ES-I3 (cell line): ENCODE measurements around the gene PNMA8A.
"Not testable (repeated sequence)": the region's sequence is repeated elsewhere in the genome, so short reads cannot be mapped to it uniquely, and the experiment has no call there.

Experiments used
- H3K36me3 ChIP-seq: 2 replicates; pipeline ENCODE4 v1.6.1; 2013; ENCODE audit warnings: mild to moderate bottlenecking, low read length, control low read depth, moderate library complexity; ENCODE audit not compliant: insufficient read depth
- H3K4me1 ChIP-seq: 2 replicates; pipeline ENCODE4 v1.6.1; 2013; ENCODE audit warnings: mild to moderate bottlenecking, control low read depth, low read length; ENCODE audit not compliant: insufficient read depth
- H3K9ac ChIP-seq: 2 replicates; pipeline ENCODE4 v1.6.1; 2013; ENCODE audit warnings: low read depth, mild to moderate bottlenecking, low read length, moderate library complexity
- H3K9me3 ChIP-seq: 2 replicates; pipeline ENCODE4 v1.6.1; 2013; ENCODE audit warnings: mild to moderate bottlenecking, low read length, moderate library complexity; ENCODE audit not compliant: control insufficient read depth, insufficient read depth

Gene PNMA8A, protein sequence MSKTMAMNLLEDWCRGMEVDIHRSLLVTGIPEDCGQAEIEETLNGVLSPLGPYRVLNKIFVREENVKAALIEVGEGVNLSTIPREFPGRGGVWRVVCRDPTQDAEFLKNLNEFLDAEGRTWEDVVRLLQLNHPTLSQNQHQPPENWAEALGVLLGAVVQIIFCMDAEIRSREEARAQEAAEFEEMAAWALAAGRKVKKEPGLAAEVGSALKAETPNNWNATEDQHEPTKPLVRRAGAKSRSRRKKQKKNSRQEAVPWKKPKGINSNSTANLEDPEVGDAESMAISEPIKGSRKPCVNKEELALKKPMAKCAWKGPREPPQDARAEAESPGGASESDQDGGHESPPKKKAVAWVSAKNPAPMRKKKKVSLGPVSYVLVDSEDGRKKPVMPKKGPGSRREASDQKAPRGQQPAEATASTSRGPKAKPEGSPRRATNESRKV

DNA sequence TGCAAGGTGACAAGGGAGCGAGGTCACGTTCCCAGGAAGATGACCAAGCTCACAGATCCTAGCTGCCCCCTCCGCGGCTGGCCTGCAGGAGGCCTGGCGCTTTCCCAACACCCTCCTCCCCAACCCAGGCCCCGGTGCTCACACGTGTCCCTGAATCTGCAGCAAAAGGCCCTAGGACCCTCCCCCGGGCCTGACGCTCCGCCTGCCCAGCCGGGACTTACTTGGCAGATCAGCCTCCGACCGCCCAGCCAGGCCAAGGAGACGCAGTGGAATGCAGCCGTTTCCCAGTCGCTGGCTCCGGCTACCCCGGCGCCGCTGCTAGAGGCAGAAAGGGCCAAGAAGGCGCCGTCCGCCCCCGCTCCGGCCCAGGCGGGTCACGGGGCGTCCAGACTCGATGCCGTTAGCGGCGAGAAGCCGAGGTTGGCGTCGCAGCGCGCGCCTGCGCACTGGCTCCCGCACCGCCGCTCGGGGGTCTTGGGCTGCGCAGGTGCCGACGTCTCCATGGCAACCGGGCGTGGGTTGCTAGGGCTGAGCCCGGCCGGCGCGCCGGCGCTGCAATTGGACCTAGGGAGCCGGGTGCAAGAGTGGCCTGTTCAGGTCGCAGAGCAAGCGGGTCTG, at the start of gene PNMA8A:
TSS of gene PNMA8A (minus strand) at position 448 of the 618 bp plus-strand sequence. CDS start 528 bp downstream, outside the sequence.
- Histone ChIP-seq H3K9ac (peak within 1 kb of the TSS; percentile 81), H3K36me3 (peaks cover 7% of the 10 kb centered on the region; the same call in 1 of the 2 replicates), H3K4me1 (no peaks in the 10 kb centered on the region), H3K9me3 (no peaks in the 10 kb centered on the region)

DNA sequence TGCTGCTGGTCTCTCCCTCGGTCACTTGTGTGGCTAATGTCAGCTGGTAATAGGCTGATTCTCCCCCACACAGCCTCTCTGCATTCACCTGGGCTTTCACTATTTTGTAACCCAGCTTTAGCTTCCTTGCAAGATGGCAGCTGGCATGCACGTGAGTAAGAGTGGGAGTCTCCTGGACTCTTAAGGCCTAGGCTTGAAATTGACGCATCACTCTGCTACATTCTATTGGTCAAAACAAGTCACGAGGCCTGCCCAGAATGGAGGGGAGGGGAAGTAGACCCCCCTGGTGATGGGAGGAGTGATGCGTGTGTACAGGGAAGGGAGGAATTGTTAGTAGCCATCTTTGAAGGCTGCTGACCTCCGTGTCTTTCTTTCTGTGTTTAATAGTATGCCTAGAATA, 49.3 kb upstream of the PNMA8A start:
- H3K9me3 ChIP-seq, result no peaks in the 10 kb centered on the region
- no peak overlapping the region for H3K9ac ChIP-seq
- H3K36me3 ChIP-seq, result no peaks in the 10 kb centered on the region
- H3K4me1 ChIP-seq, result peaks cover 3% of the 10 kb centered on the region

DNA sequence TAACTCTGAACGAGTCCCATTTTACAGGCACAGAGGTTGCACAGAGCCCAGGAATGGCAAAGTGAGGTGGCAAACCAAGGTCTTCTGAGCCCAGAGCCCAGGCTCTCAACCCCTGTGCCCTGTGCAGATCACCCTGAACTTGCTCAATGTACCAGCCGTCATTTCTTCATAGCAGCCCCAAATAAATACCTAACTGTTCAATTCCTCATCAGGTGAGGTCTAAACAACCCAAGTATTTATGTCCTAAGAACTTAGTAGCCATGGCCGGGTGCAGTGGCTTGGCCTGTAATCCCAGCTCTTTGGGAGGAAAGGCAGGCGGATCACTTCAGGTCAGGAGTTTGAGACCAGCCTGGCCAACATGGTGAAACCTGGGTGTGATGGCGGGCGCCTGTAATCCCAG, 46.1 kb upstream of the PNMA8A start:
- no peak overlapping the region for H3K9ac ChIP-seq
- peaks cover 3% of the 10 kb centered on the region for H3K4me1 ChIP-seq
- H3K9me3 ChIP-seq, result no peaks in the 10 kb centered on the region
- H3K36me3 ChIP-seq, result no peaks in the 10 kb centered on the region

DNA sequence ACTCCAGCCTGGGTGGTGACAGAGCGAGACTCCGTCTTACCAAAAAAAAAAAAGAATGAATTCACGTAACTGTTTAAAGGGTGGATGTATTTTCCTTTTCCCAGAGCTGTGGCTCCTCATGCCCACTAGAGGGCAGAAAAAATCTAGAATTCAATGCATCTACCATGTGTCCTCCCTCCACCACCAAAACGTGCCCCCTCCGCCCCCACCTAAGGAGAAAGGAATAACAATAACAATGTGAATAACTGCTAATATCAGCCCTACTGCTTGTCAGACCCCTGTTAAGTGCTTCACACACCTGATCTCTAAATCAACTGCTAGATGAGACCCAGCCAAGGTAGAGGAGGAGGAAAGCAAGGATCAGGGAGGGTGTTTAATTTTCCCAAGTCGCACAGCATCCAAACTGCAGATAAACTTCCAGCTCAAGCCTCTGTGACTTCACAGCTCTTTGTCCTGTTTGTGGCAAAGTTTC, 44.6 kb upstream of the PNMA8A start:
- Histone ChIP-seq H3K4me1 (peaks cover 3% of the 10 kb centered on the region), H3K36me3 (no peaks in the 10 kb centered on the region), H3K9ac (no peak overlapping the region), H3K9me3 (peaks cover 4% of the 10 kb centered on the region)

DNA sequence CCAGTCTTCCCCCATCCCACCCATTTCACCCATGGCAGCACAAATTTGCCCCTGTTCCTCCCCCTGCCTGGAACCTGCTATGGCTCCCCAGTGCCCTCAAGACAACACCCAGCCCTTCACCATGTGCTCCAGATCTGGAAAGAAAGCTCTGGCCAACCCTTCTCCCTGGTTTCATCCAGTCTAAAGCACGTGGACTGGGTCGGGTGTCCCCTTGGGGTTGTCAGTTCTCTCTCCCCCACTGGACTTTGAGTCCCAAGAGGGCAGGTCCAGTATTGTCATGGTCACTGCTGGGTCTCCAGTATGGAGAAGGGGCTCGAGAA, 43.9 kb upstream of the PNMA8A start:
- Histone ChIP-seq H3K9ac (no peak overlapping the region), H3K36me3 (no peaks in the 10 kb centered on the region), H3K9me3 (peaks cover 4% of the 10 kb centered on the region), H3K4me1 (no peaks in the 10 kb centered on the region; the same call in 1 of the 2 replicates)

DNA sequence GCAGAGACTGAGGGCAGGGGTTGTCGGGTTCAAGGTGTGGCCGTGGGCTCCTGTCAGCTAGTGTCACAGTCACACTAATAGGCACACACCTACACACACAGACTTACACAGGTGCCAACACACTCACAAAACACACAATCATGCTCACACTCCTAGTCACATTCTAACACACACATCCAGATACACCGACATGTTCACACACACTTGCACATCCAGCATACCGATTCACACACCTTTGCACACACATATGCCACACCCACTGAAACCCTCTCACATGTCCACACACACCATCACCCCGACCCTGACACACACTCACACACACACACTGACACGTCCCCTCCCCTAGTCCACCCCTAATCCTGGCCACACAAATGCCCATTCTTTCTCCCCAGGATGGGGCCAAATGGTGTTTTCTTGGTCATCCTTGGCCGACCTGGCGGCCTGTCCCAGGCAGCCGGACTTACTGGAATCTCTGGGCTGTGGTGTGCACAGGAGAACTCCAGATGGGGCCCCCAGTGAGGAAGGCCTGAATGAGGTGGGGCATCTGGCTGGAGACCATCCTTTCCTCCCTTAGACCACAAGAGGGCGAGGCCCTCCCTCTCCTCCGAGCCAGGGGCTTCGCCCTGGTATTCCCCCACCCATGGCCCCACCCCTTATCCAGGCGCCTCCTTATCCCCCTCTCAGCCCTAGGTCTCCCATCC, 43.4 kb upstream of the PNMA8A start:
- Histone ChIP-seq H3K4me1 (no peaks in the 10 kb centered on the region), H3K9ac (no peak overlapping the region), H3K9me3 (peaks cover 4% of the 10 kb centered on the region), H3K36me3 (no peaks in the 10 kb centered on the region)

DNA sequence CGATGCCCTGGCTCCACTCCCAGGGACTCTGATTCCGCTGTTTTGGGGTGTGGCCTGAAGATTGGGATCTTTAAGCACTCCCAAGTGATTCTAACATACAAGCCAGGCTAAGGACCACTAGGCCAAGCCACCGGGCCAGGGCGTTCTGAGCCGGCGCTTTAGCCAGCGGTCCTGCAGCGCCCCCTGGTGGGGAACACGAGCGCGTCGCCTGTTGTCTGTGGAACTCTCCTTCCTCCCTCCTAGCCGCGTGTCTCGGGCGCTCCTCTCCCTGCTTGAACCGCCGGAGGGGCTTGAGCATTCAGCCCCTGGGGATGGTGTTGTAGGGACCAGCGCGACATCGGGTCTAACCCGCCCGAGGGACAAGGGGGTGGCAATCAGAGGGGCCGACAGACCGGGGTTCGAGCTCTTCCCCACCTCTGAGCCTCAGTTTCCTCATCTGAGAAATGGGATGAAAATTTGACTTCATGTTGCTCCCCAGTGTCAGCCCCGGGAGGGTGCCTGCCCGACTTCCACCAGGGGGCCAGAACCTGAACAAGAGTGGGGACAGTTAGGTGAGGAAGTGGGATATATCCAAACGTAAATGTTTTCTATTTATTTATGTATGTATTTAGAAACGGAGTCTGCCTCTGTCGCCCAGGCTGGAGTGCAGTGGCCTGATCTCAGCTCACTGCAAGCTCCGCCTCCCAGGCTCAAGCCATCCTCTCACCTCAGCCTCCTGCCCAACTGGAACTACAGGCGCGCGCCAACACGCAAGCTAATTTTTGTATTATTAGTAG, 42.3 kb upstream of the PNMA8A start:
- H3K9me3 ChIP-seq, result peaks cover 4% of the 10 kb centered on the region
- H3K4me1 ChIP-seq, result no peaks in the 10 kb centered on the region
- no peaks in the 10 kb centered on the region for H3K36me3 ChIP-seq
- no peak overlapping the region for H3K9ac ChIP-seq

DNA sequence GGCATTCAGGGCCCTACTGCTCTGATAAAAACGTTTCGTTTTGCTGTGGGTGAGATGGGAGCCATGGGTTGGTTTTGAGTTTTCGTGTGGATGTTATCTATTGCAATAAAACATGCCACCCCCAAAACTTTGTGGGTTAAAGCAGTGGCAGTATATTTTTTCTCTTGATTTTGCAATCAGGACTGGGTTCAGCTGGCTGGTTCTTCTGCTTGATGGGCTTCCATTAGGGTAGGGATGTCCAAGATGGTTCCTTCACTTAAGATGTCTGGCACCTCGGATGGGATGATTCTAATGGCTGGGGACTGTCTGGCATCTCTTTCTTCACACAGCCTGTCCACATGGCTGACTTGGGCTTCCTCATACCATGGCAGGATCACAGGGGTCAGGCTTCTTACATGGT, 39.9 kb upstream of the PNMA8A start:
- Histone ChIP-seq H3K9ac (no peak overlapping the region), H3K9me3 (peaks cover 4% of the 10 kb centered on the region), H3K4me1 (no peaks in the 10 kb centered on the region), H3K36me3 (no peaks in the 10 kb centered on the region)

DNA sequence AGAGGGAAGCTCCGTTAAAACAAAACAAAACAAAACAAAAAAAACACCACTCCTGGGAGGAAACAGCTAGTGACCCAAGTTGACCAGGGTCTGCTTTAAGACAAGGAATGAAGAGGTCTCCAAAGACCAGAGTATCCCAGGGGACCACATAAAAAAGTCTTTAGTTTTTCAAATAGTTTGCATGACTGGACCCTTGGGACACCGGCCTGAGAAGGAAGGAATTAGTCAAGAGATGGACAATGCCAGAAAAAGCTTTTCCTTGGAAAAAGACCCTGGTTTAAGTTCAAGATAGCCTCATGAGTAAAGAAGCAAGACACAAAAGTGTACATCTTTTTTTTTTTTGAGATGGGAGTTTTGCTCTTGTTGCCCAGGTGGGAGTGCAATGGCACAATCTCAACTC, 36.8 kb upstream of the PNMA8A start:
- no peaks in the 10 kb centered on the region for H3K36me3 ChIP-seq
- no peak overlapping the region for H3K9ac ChIP-seq

DNA sequence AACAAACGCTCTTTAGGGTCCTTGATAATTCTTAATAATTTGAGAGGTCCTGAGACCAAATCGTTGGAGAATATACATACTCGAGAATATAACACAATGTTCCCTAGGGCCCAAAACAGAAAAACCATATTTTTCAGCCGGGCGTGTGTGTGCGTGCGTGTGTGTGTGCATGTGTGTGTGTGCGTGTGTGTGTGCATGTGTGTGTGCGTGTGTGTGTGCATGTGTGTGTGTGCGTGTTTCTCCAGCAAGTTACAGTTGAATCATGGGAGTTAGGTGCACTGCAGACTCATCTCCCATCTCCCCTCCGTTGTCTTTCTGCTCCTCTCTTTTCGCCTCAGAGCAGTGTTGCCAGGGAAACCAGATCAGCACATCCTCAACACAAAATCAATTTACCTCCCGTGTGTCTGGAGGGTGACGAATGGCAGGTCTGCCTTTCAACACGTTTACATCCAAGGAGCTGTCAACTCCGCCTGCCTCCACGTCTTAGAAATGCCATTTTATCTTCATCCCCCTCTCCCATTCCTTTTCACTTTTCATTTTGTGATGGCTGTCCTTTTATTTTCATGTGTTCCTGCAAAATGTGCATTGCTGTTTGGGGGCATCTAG, 32.6 kb upstream of the PNMA8A start:
- H3K9me3 ChIP-seq, result no peaks in the 10 kb centered on the region
- no peaks in the 10 kb centered on the region for H3K36me3 ChIP-seq
- no peak overlapping the region for H3K9ac ChIP-seq
- H3K4me1 ChIP-seq, result no peaks in the 10 kb centered on the region

More for the DNA sequence above, 36.8 kb upstream of the PNMA8A start:
- peaks cover 4% of the 10 kb centered on the region for H3K9me3 ChIP-seq
- no peaks in the 10 kb centered on the region for H3K4me1 ChIP-seq

DNA sequence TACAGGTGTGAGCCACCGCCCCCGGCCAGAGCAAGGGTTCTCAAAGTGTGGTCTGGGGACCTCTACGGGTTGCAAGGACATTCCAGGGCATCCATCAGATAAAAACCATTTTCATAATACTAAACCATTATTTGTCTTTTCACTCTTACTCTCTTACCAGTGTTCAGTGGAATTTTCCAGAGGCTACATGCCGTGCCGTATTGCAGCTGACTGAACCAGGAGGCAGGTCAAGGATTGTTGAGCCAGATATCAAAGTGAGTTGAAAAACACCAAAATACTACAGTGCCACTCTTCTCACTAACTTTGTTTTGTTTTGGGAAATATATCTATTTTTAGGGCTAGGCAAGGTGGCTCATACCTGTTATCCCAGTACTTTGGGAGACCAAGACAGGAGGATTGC, 31.5 kb upstream of the PNMA8A start:
- no peak overlapping the region for H3K9ac ChIP-seq
- H3K4me1 ChIP-seq, result no peaks in the 10 kb centered on the region
- no peaks in the 10 kb centered on the region for H3K9me3 ChIP-seq
- no peaks in the 10 kb centered on the region for H3K36me3 ChIP-seq

DNA sequence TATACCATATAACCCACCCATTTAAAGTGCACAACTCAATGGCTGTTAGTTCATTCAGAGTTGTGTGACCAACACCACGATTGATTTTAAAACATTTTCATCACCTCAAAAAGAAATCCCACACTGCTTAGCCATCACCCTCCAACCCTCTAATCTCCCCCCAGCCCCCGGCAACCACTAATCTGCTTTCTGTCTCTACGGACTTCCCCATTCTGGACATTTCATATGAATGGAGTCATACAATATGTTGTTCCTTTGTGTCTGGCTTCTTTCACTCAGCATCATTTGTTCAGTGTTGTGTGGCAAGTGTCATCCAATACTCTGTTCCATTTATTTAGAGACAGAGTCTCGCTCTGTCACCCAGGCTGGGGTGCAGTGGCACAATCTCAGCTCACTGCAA, 28.3 kb upstream of the PNMA8A start:
- no peaks in the 10 kb centered on the region for H3K4me1 ChIP-seq
- no peak overlapping the region for H3K9ac ChIP-seq
- no peaks in the 10 kb centered on the region for H3K9me3 ChIP-seq
- no peaks in the 10 kb centered on the region for H3K36me3 ChIP-seq

DNA sequence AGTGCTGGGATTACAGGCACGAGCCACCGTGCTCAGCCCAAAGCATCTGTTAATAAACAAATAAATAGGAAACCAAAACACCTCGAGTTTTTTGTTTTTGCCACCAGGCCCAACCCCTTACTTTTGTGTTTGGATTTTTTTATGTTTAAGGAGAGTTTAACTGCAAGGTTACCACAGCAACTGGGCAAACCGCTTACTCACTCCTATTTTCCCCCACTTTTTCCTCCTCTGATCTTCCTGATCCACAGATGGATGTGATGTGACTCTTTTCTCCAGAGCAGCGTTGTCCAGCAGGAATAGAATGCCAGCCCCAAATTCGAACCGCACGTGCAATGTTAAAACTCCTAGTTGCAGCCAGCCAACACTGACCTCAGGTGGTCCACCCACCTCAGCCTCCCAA, 26.4 kb upstream of the PNMA8A start:
- Histone ChIP-seq H3K9me3 (no peaks in the 10 kb centered on the region), H3K4me1 (no peaks in the 10 kb centered on the region)

DNA sequence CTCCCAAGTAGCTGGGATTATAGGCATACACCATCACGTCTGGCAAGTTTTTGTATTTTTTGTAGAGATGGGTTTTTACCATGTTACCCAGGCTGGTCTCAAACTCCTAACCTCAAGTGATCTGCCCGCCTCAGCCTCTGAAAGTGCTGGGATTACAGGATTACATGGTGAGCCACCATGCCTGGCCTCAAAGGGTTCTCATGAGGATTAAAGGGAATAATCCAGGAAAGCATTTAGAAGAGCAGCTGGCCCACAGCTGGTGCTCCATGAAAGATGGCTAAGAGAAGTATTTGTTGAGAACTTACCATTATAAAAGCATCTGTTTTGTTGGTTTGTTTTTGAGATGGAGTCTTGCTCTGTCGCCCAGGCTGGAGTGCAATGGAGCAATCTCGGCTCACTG, 25.5 kb upstream of the PNMA8A start:
- not testable (repeated sequence) for H3K36me3 ChIP-seq, H3K9ac ChIP-seq, H3K9me3 ChIP-seq, H3K4me1 ChIP-seq

More for the DNA sequence above, 26.4 kb upstream of the PNMA8A start:
- H3K9ac ChIP-seq, result no peak overlapping the region
- no peaks in the 10 kb centered on the region for H3K36me3 ChIP-seq
